K562 (cell line): ENCODE measurements around the gene SCGB1C2. TPM values are rescaled to one million over a fixed set of nuclear protein-coding genes. Genes with fewer than 3 reads are reported as not detected.

ENCODE experiments used
- ATAC-seq: fragments of 200-7000 bp; cut with Tn5 transposase; 3 replicates; pipeline ENCODE4 v1.9.1; 2020; ENCODE audit warnings: moderate library complexity
- BruUV-seq: library from RNA; stranded (reverse); fragments of 400-500 nt; replicated peaks from 2 replicates; lab custom pipeline; 2021; lab: Mats Ljungman, UMichigan
- CTCF ChIA-PET: fragments of 300-600 bp; formaldehyde crosslinking; extraction: SDS; loops from one replicate; lab custom pipeline; 2021; ENCODE audit warnings: low intra/inter-chr PET ratio; lab: Yijun Ruan, JAX
- POLR2A ChIA-PET: fragments of 300-600, 350-650 bp; sonication (Branson Sonifier 250); formaldehyde crosslinking; extraction: SDS; loops from one replicate; lab custom pipeline; 2021; ENCODE audit warnings: antibody characterized with exemption, inconsistent platforms; lab: Yijun Ruan, JAX
- DNase-seq, 4 experiments: peaks; one replicate each; pipeline versions ENCODE4 v3.0.0 to v3.0.0-alpha.2; 2011 to 2018; ENCODE audit warnings: low spot score in 3 of 4, mixed read lengths in 3 of 4; ENCODE audit errors: extremely low read depth in 1 of 4
- FAIRE-seq: peaks from 2 replicates; lab custom pipeline; 2011; peaks lifted over from hg19 to GRCh38; lab: Jason Lieb, UNC
- H2AFZ ChIP-seq: 2 replicates; pipeline ENCODE4 v1.6.0; 2011; ENCODE audit warnings: low read depth, low read length, control low read depth, inconsistent platforms
- H3K27ac ChIP-seq: fragments of 200-600 bp; 3 replicates; pipeline ENCODE4 v1.8.0; 2011; ENCODE audit warnings: low read depth, mild to moderate bottlenecking, control low read depth, inconsistent platforms, low read length, moderate library complexity, mixed read lengths; ENCODE audit errors: extremely low read depth
- H3K27me3 ChIP-seq, 2 experiments: fragments of 300-600 bp in 1 of 2; 2 replicates in 1 of 2; 3 replicates in 1 of 2; pipeline versions ENCODE4 v1.6.0 to v1.8.0; 2011; ENCODE audit warnings: inconsistent platforms in 2 of 2, low read length in 2 of 2, mild to moderate bottlenecking in 1 of 2, mixed read lengths in 1 of 2, moderate library complexity in 1 of 2; ENCODE audit not compliant: control insufficient read depth in 2 of 2, insufficient read depth in 2 of 2
- H3K36me3 ChIP-seq: fragments of 300-600 bp; 3 replicates; pipeline ENCODE4 v1.8.0; 2011; ENCODE audit warnings: mild to moderate bottlenecking, low read length, inconsistent platforms; ENCODE audit not compliant: control insufficient read depth, insufficient read depth
- H3K4me1 ChIP-seq, 2 experiments: fragments of 200-600 bp in 1 of 2; replicated peaks in 1 of 2; 2 replicates in 1 of 2; 3 replicates in 1 of 2; pipeline versions ENCODE4 v1.5.1 to v1.8.0; 2011; ENCODE audit warnings: inconsistent platforms in 2 of 2, low read length in 2 of 2, mild to moderate bottlenecking in 1 of 2, mixed read lengths in 1 of 2, moderate library complexity in 1 of 2; ENCODE audit not compliant: control insufficient read depth in 2 of 2, insufficient read depth in 2 of 2
- H3K4me2 ChIP-seq: 2 replicates; pipeline ENCODE4 v1.6.1; 2011; ENCODE audit warnings: low read length, control low read depth, inconsistent platforms, mixed read lengths; ENCODE audit not compliant: insufficient read depth
- H3K4me3 ChIP-seq: fragments of 200-600 bp; sonication (generic), shearing (Covaris generic); 2 replicates; pipeline ENCODE4 v1.5.1; 2016; ENCODE audit warnings: control low read depth, inconsistent platforms
- H3K79me2 ChIP-seq: fragments of 200-600 bp; 3 replicates; pipeline ENCODE4 v1.8.0; 2011; ENCODE audit warnings: low read length, inconsistent platforms; ENCODE audit not compliant: control insufficient read depth, insufficient read depth
- H3K9ac ChIP-seq, 2 experiments: 2 replicates each; pipeline versions ENCODE4 v1.6.0 to v1.6.1; 2011; ENCODE audit warnings: low read depth in 2 of 2, low read length in 2 of 2, control low read depth in 1 of 2, inconsistent platforms in 1 of 2, mild to moderate bottlenecking in 1 of 2, mixed read lengths in 1 of 2; ENCODE audit not compliant: insufficient read depth in 1 of 2
- H3K9me1 ChIP-seq: one replicate; pipeline ENCODE4 v1.6.0; 2011; ENCODE audit warnings: inconsistent platforms, mild to moderate bottlenecking, low read length, moderate library complexity; ENCODE audit not compliant: control insufficient read depth, insufficient read depth
- H3K9me3 ChIP-seq: replicated peaks from 2 replicates; pipeline ENCODE4 v1.5.1; 2011; ENCODE audit warnings: low read depth, low read length, inconsistent platforms; ENCODE audit not compliant: control insufficient read depth, insufficient read depth
- H4K20me1 ChIP-seq: replicated peaks from 2 replicates; pipeline ENCODE4 v1.6.1; 2011; ENCODE audit warnings: low read length, inconsistent platforms, mixed read lengths; ENCODE audit not compliant: control insufficient read depth, insufficient read depth
- CBFA2T3 ChIP-seq: fragments of 450-650 bp; IDR thresholded peaks from 2 replicates; pipeline ENCODE4 v1.6.1; 2017
- HDAC3 ChIP-seq: fragments of 450-650 bp; IDR thresholded peaks from 2 replicates; pipeline ENCODE4 v1.6.1; 2018; ENCODE audit warnings: borderline replicate concordance, mild to moderate bottlenecking, moderate library complexity; ENCODE audit not compliant: partially characterized antibody
- MCM7 ChIP-seq, 2 experiments: fragments of 450-650 bp; IDR thresholded peaks; 2 replicates each; pipeline ENCODE4 v1.6.1; 2016 to 2018
- NFE2L1 ChIP-seq: fragments of 450-650 bp; IDR thresholded peaks from 2 replicates; pipeline ENCODE4 v1.6.1; 2016; ENCODE audit warnings: missing genetic modification characterization, low read depth, mild to moderate bottlenecking, missing compliant biosample characterization, moderate library complexity, borderline replicate concordance
- NFRKB ChIP-seq: fragments of 450-650 bp; IDR thresholded peaks from 2 replicates; pipeline ENCODE4 v1.6.1; 2016; ENCODE audit warnings: low read depth
- PML ChIP-seq: IDR thresholded peaks from 2 replicates; pipeline ENCODE4 v1.6.1; 2012; ENCODE audit warnings: low read length, inconsistent platforms
- ZNF165 ChIP-seq: fragments of 250-450 bp; sonication (Bioruptor Pico); IDR thresholded peaks from 2 replicates; pipeline ENCODE4 v1.4.0; 2020; ENCODE audit warnings: borderline replicate concordance
- ZNF318 ChIP-seq, 2 experiments: fragments of 450-650 bp; IDR thresholded peaks; 2 replicates each; pipeline ENCODE4 v1.6.1; 2016; ENCODE audit warnings: mild to moderate bottlenecking in 2 of 2, borderline replicate concordance in 1 of 2, low read depth in 1 of 2, moderate library complexity in 1 of 2
- ZNF639 ChIP-seq, 2 experiments: fragments of 200-800 bp in 1 of 2; sonication (Bioruptor generic) in 1 of 2; sonication (generic) in 1 of 2; formaldehyde crosslinking in 1 of 2; IDR thresholded peaks in 1 of 2; conservative IDR thresholded peaks in 1 of 2; 2 replicates each; pipeline versions ENCODE4 v1.5.0 to v1.6.1; 2016 to 2020; ENCODE audit warnings: missing compliant biosample characterization in 1 of 2, missing genetic modification characterization in 1 of 2, missing genetic modification reagents in 1 of 2
- ZNF780A ChIP-seq: fragments of 250-450 bp; sonication (Bioruptor Pico); IDR thresholded peaks from 2 replicates; pipeline ENCODE4 v1.5.0; 2021; ENCODE audit warnings: mild to moderate bottlenecking
- WGBS: fragments of 100-300 bp; shearing (Covaris generic); methylation state at CpG from one replicate; pipeline ENCODE4 v1.1.6; 2016; ENCODE audit warnings: low coverage, mixed read lengths; ENCODE audit not compliant: insufficient coverage; ENCODE audit errors: missing lambda C conversion rate; 5-methylcytosine and 5-hydroxymethylcytosine counted together
- in situ Hi-C: fragments of 300-500 bp; cut with MboI; formaldehyde crosslinking; loops from 4 replicates; pipeline ENCODE4 v1.15.0; 2018; ENCODE audit warnings: inconsistent platforms, mixed read lengths
- intact Hi-C: fragments of 100-400 bp; cut with micrococcal nuclease; formaldehyde crosslinking; loops from 2 replicates; pipeline ENCODE4 v1.14.2; 2022
- polyA plus RNA-seq, 8 experiments: library from polyadenylated mRNA; depleted of rRNA in 4 of 8; stranded (reverse) in 5 of 8; unstranded in 3 of 8; fragments of >200 nt; fragmentation: Nextera tagmentation in 2 of 8; fragmentation: Illumina TruSeq in 1 of 8; extraction: Ambion mirVana in 2 of 8; extraction: Trizol in 1 of 8; gene quantifications; 2 replicates each; pipeline versions ENCODE4 v1.2.1 to v1.2.3, GENCODE V29; 2011 to 2014; ENCODE audit warnings: inconsistent platforms in 1 of 8, missing spikeins in 1 of 8
- total RNA-seq, 7 experiments: library from RNA; depleted of rRNA in 6 of 7; stranded (reverse); fragments of >200 nt in 6 of 7; fragmentation: Illumina TruSeq in 2 of 7; extraction: Trizol in 2 of 7; gene quantifications; 2 replicates each; pipeline versions ENCODE4 v1.2.1 to v1.2.3, GENCODE V29; 2011 to 2021; ENCODE audit warnings: low replicate concordance in 1 of 7

Gene SCGB1C2
- total and polyA plus RNA-seq, 9 of the 15 experiments (the other 6 are each of a cell fraction or from before 2014, with no cell fraction given) = not detected

GRCh38 chr17:147796-148740 lies 10.7 kb downstream of the SCGB1C2 start:
- Histone ChIP-seq H3K27me3 (peaks cover 0 to 19% of the 10 kb centered on the region in 2 experiments; a peak in 3 of 5 replicates), H3K9ac (no peak overlapping the region), H3K79me2 (no peaks in the 10 kb centered on the region), H4K20me1 (no peaks in the 10 kb centered on the region), H3K4me2 (no peak overlapping the region), H3K27ac (no peak overlapping the region), H3K4me1 (no peaks in the 10 kb centered on the region; a peak in 1 of 5 replicates), H3K9me1 (no peaks in the 10 kb centered on the region), H3K4me3 (no peak overlapping the region), H3K9me3 (no peaks in the 10 kb centered on the region), H2AFZ (no peak overlapping the region), H3K36me3 (no peaks in the 10 kb centered on the region)
- ChIA-PET CTCF (no interaction called here), POLR2A (no interaction called here)
- no TSS peak for BruUV-seq
- DNase-seq (no peak), ATAC-seq (no peak), FAIRE-seq (no peak)
- intact Hi-C loops = no loop called here
- WGBS = 0% methylated on average over 6 of the region's 17 CpGs
- in situ Hi-C loops = no loop called here
- no peak for TF ChIP-seq NFRKB
- TF ChIP-seq CBFA2T3 = no peak
- TF ChIP-seq MCM7 (IDR thresholded peaks at IDR 0.05) = no peak
- TF ChIP-seq ZNF318 (IDR thresholded peaks at IDR 0.05; ENCODE audit: borderline replicate concordance in 1 of 2, low read depth in 1 of 2) = no peak
- TF ChIP-seq ZNF639 (CRISPR knock-in tag; conservative IDR thresholded peaks at IDR 0.05 in 1 of 2, IDR thresholded peaks at IDR 0.05 in 1 of 2) = no peak
- TF ChIP-seq ZNF165 (CRISPR knock-in tag) = no peak
- no peak for TF ChIP-seq HDAC3
- TF ChIP-seq ZNF780A (CRISPR knock-in tag) = no peak
- no peak for TF ChIP-seq PML
- TF ChIP-seq NFE2L1 = no peak
